Mucosa of descending colon (tissue), 3 donors: ENCODE results near the gene NDFIP2. TPM values are rescaled to one million over a fixed set of nuclear protein-coding genes. Genes with fewer than 3 reads are reported as not detected.

Source experiments
- ATAC-seq: fragments of 200-7000 bp; cut with Tn5 transposase; one replicate; pipeline ENCODE4 v1.9.1; 2020; ENCODE audit warnings: mild to moderate bottlenecking, moderate library complexity
- DNase-seq, 3 donors: peaks; one replicate each; pipeline ENCODE4 v3.0.0-alpha.2; 2020
- H3K36me3 ChIP-seq: fragments of 200-600 bp; one replicate; pipeline ENCODE4 v1.8.0; 2021; ENCODE audit warnings: low read depth, mild to moderate bottlenecking
- H3K4me1 ChIP-seq: fragments of 200-600 bp; one replicate; pipeline ENCODE4 v1.8.0; 2021; ENCODE audit warnings: low read depth, mild to moderate bottlenecking
- H3K4me3 ChIP-seq: fragments of 200-600 bp; one replicate; pipeline ENCODE4 v1.8.0; 2021; ENCODE audit warnings: mild to moderate bottlenecking
- H3K9me3 ChIP-seq: fragments of 200-600 bp; one replicate; pipeline ENCODE4 v1.8.0; 2021; ENCODE audit warnings: mild to moderate bottlenecking
- CTCF ChIP-seq: fragments of 200-600 bp; IDR thresholded peaks from one replicate; pipeline ENCODE4 v1.8.0; 2022; ENCODE audit warnings: antibody characterized with exemption, mild to moderate bottlenecking
- intact Hi-C, 2 donors: fragments of 100-400 bp; cut with DNase I in 1 of 2; cut with micrococcal nuclease in 1 of 2; formaldehyde crosslinking; loops; one replicate each; pipeline versions ENCODE4 v1.11.0 to v1.11.1; 2022; cut with DNase I, micrococcal nuclease
- total RNA-seq, 3 donors: library from RNA; stranded (reverse); fragmentation: NEBNext Ultra II Directional in 2 of 3; extraction: Animal tissue kit (Norgen Biotek cat#: 25700) in 2 of 3; gene quantifications; one replicate each; pipeline versions ENCODE4 v1.2.1 to v1.2.4, GENCODE V29; 2021 to 2023
- donor health status: DM: no; HTN: no; CAD: no; lungs with moderate emphysema.
- donor health status: DM: no; HTN: no; CAD: no.
- donor health status: DM: no; HTN: yes; CAD: no.

Gene NDFIP2
- total RNA-seq, 3 donors from 2014 or later = 64.9 to 141 (median 136) TPM

GRCh38 chr13:79525064-79525857 lies 44.3 kb downstream of the NDFIP2 start:
- Histone ChIP-seq H3K4me3 (no peak overlapping the region), H3K4me1 (no peaks in the 10 kb centered on the region), H3K36me3 (no peaks in the 10 kb centered on the region), H3K9me3 (no peaks in the 10 kb centered on the region)
- TF ChIP-seq CTCF = no peak
- ATAC-seq (no peak), DNase-seq (no peak)
- intact Hi-C loops = no loop called here

GRCh38 chr13:79527698-79528097 lies 46.7 kb downstream of the NDFIP2 start:
- no peak for TF ChIP-seq CTCF
- Histone ChIP-seq H3K4me3 (no peak overlapping the region), H3K9me3 (no peaks in the 10 kb centered on the region), H3K4me1 (no peaks in the 10 kb centered on the region), H3K36me3 (no peaks in the 10 kb centered on the region)
- no peak for DNase-seq
- ATAC-seq = no peak
- intact Hi-C loops = no loop called here

DNA sequence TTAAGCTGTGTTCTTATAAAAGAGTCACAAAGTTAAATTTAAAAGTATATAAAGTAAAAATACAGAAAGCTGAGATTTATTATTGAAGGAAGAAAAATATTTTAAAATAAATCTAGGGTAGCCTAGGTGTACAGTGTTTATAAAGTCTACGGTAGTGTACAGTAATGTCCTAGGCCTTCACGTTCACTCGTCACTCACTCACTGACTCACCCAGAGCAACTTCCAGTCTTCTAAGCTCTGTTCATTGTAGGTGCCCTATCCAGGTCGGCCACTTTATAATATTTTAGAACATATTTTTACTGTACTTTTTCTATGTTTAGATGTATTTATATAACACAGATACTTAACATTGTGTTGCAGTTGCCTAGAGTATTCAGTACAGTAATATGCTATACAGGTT lies 47.4 kb downstream of the NDFIP2 start:
- no peak for TF ChIP-seq CTCF
- Histone ChIP-seq H3K4me1 (no peaks in the 10 kb centered on the region), H3K4me3 (no peak overlapping the region), H3K36me3 (no peaks in the 10 kb centered on the region), H3K9me3 (no peaks in the 10 kb centered on the region)
- DNase-seq = no peak
- intact Hi-C loops = no loop called here
- ATAC-seq = no peak

GRCh38 chr13:79528759-79529191 lies 47.8 kb downstream of the NDFIP2 start:
- ATAC-seq = no peak
- H3K4me1 ChIP-seq = no peaks in the 10 kb centered on the region
- no peaks in the 10 kb centered on the region for H3K9me3 ChIP-seq
- intact Hi-C loops = no loop called here
- DNase-seq = no peak
- H3K36me3 ChIP-seq = no peaks in the 10 kb centered on the region
- TF ChIP-seq CTCF = no peak
- H3K4me3 ChIP-seq = no peak overlapping the region

- H3K4me1 ChIP-seq = no peaks in the 10 kb centered on the region
- DNase-seq (no peak), ATAC-seq (no peak)
- no peak overlapping the region for H3K4me3 ChIP-seq
- intact Hi-C loops = no loop called here
- no peaks in the 10 kb centered on the region for H3K9me3 ChIP-seq
- no peak for TF ChIP-seq CTCF
- H3K36me3 ChIP-seq = no peaks in the 10 kb centered on the region
These were observed 48.9 kb downstream of the NDFIP2 start for GRCh38 chr13:79529817-79530216.
